Measurements from ENCODE around the gene UBR1.

- TF ChIP-seq, protein P1, sequence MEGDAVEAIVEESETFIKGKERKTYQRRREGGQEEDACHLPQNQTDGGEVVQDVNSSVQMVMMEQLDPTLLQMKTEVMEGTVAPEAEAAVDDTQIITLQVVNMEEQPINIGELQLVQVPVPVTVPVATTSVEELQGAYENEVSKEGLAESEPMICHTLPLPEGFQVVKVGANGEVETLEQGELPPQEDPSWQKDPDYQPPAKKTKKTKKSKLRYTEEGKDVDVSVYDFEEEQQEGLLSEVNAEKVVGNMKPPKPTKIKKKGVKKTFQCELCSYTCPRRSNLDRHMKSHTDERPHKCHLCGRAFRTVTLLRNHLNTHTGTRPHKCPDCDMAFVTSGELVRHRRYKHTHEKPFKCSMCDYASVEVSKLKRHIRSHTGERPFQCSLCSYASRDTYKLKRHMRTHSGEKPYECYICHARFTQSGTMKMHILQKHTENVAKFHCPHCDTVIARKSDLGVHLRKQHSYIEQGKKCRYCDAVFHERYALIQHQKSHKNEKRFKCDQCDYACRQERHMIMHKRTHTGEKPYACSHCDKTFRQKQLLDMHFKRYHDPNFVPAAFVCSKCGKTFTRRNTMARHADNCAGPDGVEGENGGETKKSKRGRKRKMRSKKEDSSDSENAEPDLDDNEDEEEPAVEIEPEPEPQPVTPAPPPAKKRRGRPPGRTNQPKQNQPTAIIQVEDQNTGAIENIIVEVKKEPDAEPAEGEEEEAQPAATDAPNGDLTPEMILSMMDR (IDR thresholded peaks at IDR 0.05), result no peak
- TF ChIP-seq POLR2A (IDR thresholded peaks at IDR 0.05), result no peak
Measured at GRCh38 chr15:42939841-42940240, 166.0 kb downstream of the UBR1 start.
